Adipocyte (in vitro differentiated cells): ENCODE results near the gene SH3TC2.

Source experiments
- DNase-seq: peaks from one replicate; pipeline ENCODE4 v3.0.0-alpha.2; 2015; ENCODE audit warnings: low read depth
- H3K27me3 ChIP-seq: replicated peaks from 2 replicates; pipeline ENCODE4 v1.7.0; 2013; ENCODE audit warnings: mild to moderate bottlenecking, low read length, moderate library complexity; ENCODE audit not compliant: control insufficient read depth, insufficient read depth
- H3K36me3 ChIP-seq: 2 replicates; pipeline ENCODE4 v1.7.0; 2013; ENCODE audit warnings: low read length, mild to moderate bottlenecking, moderate library complexity; ENCODE audit not compliant: control insufficient read depth, insufficient read depth, severe bottlenecking
- H3K4me1 ChIP-seq: 2 replicates; pipeline ENCODE4 v1.7.0; 2013; ENCODE audit warnings: mild to moderate bottlenecking, low read length, moderate library complexity; ENCODE audit not compliant: control insufficient read depth, insufficient read depth
- H3K4me3 ChIP-seq: 2 replicates; pipeline ENCODE4 v1.7.0; 2013; ENCODE audit warnings: mild to moderate bottlenecking, low read length, moderate library complexity
- H3K9ac ChIP-seq: 2 replicates; pipeline ENCODE4 v1.7.0; 2013; ENCODE audit warnings: mild to moderate bottlenecking, low read length, moderate library complexity
- H3K9me3 ChIP-seq: 2 replicates; pipeline ENCODE4 v1.7.0; 2013; ENCODE audit warnings: mild to moderate bottlenecking, low read length, moderate library complexity; ENCODE audit not compliant: control insufficient read depth

Gene SH3TC2

DNA sequence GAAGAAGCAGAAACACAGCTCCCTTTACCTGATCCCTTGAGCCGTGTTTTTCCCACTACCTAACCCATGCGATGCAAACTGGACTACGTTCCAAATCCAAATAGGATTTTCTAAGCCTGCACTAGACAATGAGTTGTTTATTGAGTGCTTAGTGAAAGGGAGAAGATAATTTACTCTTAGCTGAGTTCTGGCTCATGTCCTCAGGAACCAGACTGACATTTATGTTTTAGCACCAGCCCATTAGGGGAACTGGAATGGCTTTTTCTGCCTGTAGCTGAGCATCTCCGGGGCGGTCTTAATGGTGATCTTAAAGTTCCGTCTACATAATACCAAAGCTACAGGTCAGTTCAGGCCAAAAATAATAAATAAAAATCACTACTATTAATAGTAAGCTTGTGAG lies 81.5 kb downstream of the SH3TC2 start:
- Histone ChIP-seq H3K9me3 (no peaks in the 10 kb centered on the region), H3K4me3 (no peak overlapping the region), H3K36me3 (no peaks in the 10 kb centered on the region), H3K4me1 (peaks cover 28% of the 10 kb centered on the region), H3K27me3 (no peaks in the 10 kb centered on the region), H3K9ac (no peak overlapping the region)
- no peak for DNase-seq

DNA sequence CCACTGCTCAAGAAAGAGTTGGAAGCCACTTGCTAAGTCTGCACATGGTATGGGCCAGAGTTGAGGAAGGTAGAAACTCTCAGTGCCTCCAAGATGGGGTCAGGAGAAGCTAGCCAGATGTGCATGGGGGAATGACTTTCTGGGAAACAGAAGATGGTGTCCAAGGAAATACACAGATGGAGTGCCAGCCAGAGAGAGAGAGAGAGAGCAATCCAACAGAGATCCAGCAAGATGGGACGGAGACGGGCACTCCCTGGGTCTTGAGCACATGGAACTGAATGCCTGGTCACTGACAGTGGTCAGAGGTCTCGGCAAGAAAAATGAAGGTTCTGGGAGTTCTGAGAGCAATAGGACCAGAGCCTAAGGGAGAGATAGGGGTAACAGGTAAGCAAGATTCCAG lies 82.1 kb downstream of the SH3TC2 start:
- H3K36me3 ChIP-seq: no peaks in the 10 kb centered on the region
- H3K4me3 ChIP-seq: no peak overlapping the region
- H3K27me3 ChIP-seq: no peaks in the 10 kb centered on the region
- peaks cover 28% of the 10 kb centered on the region for H3K4me1 ChIP-seq
- DNase-seq: no peak
- H3K9ac ChIP-seq: no peak overlapping the region
- no peaks in the 10 kb centered on the region for H3K9me3 ChIP-seq

DNA sequence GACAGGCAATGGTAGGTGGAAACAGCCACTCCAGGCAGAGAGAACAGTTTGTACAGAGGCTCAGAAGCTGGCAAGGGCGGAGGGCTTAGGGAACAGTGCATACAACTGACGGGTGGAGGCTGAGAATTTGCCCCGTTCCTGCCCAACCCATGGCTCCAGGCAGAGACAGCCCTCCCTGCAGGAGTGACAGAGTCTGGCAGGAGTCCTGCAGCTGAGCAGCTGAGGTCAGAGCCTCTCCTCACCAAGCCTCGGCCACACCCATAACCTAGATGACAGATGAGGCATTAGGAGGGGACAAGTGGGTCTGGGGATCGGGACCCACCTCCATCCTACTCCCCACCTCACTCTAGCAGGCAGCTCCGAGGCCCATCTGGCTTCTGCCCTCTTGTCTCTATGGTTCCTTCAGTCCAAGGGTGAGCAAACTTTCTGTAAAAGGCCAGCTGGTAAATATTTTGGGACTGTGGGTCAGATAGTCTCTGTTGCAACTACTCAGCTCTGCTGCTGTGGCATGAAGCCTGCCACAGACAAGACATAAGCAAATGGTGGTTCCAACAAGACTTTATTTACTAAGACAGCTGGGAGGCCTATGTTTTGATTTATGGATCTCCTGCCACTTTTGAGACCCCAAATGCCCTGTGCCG lies 83.7 kb downstream of the SH3TC2 start:
- Histone ChIP-seq H3K27me3 (no peaks in the 10 kb centered on the region), H3K36me3 (no peaks in the 10 kb centered on the region), H3K4me1 (peaks cover 28% of the 10 kb centered on the region), H3K9ac (no peak overlapping the region), H3K9me3 (no peaks in the 10 kb centered on the region), H3K4me3 (no peak overlapping the region)
- no peak for DNase-seq

DNA sequence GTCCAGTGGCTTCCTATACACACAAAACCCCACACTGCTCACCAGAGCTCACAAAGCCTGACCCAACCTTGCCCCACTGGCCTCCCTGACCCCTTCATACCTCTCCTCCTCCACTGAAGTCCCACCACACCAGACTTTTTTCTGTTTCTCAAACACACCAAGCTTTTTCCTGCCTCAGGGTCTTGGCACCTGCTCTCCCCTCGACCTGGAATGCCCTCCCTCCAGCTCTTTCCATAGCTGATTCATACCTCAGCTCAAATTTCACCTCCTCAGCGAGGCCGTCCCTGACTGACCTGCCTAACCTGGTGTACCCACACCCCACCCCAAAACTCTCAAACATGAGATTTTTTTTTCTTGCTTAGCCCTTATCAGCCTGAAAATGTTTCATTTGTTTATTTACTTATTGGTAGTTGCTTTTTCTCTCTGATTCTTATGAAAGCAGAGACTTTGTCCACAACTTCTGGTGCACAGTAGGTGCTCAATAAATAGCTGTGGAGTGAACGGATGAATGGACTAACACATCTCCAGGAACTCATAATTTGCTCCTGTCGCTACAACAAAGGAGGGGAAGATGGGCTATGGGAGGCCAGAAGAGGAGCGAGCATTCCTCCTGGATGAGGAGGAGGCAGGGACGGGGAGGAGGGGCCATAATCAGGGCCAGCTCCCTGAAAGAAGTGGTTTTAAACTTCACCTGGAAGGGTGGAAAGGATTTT lies 84.3 kb downstream of the SH3TC2 start:
- Histone ChIP-seq H3K27me3 (no peaks in the 10 kb centered on the region), H3K4me3 (no peak overlapping the region), H3K4me1 (peaks cover 34% of the 10 kb centered on the region), H3K9me3 (no peaks in the 10 kb centered on the region), H3K36me3 (no peaks in the 10 kb centered on the region), H3K9ac (no peak overlapping the region)
- no peak for DNase-seq

DNA sequence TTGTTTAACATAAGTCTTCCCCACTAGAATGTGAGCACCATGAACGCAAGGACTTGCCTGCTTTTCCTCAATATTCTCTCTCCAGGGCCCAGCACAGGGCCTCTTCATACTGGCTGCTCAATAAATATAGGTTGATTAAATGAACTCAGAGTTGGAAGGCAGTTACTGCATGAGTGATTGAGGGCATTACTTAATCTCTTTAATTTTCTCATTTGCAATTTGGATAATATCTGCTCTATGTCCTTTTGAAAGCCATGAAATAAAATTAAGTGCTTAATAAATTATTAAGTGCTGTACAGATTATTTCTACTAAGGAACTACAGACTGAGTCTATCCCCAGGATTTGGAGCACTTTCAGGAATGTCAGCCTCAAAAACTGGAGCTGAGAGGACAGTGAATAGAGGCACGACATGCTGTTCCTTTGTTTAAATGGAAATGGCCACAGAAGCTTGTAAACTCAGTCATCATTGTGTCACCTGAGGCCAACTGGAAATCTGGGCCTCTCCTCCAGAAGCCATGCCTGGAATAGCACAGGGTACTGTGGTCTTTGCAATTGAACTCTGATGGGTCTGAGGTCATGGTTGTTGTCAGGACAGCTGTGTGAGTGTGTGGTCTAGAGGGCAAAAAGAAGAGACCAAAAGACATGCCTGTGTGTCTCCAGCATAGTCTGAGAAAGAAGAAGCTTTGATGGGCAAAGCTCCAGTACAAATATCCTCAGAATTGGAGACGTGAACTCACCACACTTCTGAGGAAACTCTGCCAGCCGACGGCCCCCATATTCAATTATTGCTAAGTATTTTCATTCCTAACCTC lies 86.1 kb downstream of the SH3TC2 start:
- no peak for DNase-seq
- Histone ChIP-seq H3K4me3 (no peak overlapping the region), H3K36me3 (no peaks in the 10 kb centered on the region), H3K9ac (no peak overlapping the region), H3K27me3 (no peaks in the 10 kb centered on the region), H3K4me1 (peaks cover 45% of the 10 kb centered on the region), H3K9me3 (no peaks in the 10 kb centered on the region)

DNA sequence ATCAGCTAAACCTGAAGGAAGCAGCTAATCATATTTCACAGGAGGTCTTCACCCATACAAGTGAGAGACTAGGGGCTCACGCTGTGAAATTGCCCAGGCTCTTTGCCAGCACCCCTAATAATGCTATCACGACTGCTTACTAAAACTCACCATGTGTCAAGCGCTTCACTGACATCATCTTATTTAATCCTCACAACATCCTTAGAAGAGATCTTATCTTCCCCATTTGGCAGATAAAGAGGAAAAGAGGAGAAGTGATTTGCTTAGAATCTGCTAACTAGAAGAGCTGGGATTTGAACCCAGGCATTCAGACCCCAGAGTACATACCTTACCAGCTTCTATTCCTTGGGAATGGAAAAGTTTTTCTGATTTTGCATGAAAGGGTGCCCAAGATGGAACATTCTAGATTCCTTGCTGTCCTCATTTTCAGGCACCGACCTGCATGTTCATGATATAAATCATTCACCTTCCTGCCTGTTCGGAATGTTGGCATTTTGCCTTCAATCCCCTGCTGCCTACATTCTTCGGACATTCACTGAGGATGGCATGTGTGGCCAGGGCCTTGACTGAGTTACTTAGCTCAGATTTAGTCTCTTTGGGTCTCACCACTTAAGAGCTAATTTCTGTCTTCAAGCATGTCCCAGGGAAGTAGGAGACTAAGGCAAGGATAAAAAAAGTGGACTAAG lies 88.1 kb downstream of the SH3TC2 start:
- Histone ChIP-seq H3K27me3 (no peaks in the 10 kb centered on the region), H3K4me3 (no peak overlapping the region), H3K36me3 (no peaks in the 10 kb centered on the region), H3K9me3 (no peaks in the 10 kb centered on the region), H3K4me1 (peaks cover 46% of the 10 kb centered on the region), H3K9ac (no peak overlapping the region)
- no peak for DNase-seq

DNA sequence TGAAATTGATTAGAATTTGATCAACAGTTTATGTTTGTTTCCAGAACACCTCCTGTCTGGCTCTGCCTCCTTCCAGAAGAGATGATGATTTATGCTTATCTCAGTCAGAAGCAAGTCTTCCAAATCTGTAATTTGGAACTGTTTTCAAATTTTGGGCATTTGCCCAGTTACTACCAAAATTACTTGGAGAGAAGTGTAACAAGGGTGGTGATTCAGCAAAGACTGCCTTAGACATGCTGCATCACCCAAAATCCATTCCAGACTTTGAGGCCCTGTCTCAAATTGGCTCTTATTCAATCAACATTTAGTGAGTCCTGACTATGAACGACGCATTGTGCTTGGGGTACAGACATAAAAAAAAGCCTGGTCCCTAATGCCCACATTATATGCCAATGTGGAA lies 89.4 kb downstream of the SH3TC2 start:
- Histone ChIP-seq H3K27me3 (no peaks in the 10 kb centered on the region), H3K9ac (peak overlapping the region; percentile 51), H3K4me3 (peak overlapping the region; percentile 50), H3K9me3 (no peaks in the 10 kb centered on the region), H3K4me1 (peaks cover 46% of the 10 kb centered on the region), H3K36me3 (no peaks in the 10 kb centered on the region)
- DNase-seq: peak; percentile 20

DNA sequence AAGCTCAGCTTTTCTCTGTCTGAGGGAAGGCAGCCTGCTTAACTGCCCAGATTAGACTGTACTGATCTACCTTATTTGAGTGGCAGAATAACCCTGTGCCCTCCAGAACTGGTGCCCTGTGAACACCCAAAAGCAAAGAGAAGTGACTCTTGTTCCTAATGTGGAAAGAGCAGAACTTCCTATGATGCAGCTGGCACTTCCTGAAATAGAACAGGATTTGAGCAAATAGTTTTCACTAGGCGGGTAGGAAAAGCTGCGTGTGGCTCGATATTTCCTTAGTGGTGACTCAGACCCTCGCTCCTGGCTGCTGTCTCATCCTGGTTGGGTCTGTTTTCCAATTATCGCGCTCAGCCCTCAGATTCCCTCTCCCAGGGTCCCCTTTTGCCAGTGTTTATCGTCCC lies 89.9 kb downstream of the SH3TC2 start:
- Histone ChIP-seq H3K4me3 (peak overlapping the region; percentile 50), H3K9me3 (no peaks in the 10 kb centered on the region), H3K9ac (peak overlapping the region; percentile 51), H3K36me3 (no peaks in the 10 kb centered on the region), H3K4me1 (peaks cover 50% of the 10 kb centered on the region), H3K27me3 (no peaks in the 10 kb centered on the region)
- peak; percentile 87 for DNase-seq

DNA sequence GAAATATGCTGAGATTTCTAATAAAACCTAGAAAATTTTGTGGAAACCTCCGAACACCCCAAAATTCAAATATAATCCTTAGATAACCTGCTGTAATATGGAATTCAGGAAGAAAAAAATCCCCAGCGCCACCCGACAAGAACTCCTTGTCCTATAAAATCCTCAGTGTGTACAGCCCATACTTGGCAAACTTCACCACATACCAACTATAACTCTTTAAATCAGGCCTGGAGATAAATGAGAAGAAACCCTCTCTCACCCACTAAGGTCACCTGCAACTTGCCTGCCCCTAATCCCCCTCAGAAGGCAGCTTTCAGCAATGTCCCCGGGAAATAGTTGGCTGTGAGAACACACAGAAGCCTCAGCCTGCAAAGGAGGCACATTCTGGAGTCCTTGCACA lies 90.5 kb downstream of the SH3TC2 start:
- peak overlapping the region; percentile 51 for H3K9ac ChIP-seq
- H3K4me1 ChIP-seq: peaks cover 55% of the 10 kb centered on the region
- no peak for DNase-seq
- H3K4me3 ChIP-seq: no peak overlapping the region
- no peaks in the 10 kb centered on the region for H3K9me3 ChIP-seq
- no peaks in the 10 kb centered on the region for H3K27me3 ChIP-seq
- no peaks in the 10 kb centered on the region for H3K36me3 ChIP-seq

DNA sequence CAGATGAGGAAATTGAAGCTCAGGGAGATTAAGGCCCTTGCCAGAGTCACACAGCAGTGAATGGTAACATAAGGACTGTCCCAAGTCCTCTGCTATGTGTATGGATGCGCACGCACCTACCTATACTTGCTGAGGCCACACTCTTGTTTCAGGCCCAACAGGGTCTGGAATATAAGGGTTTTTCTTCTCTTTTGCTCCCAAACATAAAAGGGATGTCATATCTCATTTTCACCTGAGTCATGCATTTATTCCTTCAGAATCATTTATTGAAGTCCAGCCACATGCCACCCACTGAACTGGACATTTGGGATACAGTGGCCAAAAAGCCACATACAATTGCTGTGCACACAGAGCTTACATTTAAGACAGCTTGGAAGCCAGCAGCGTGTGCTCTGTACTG lies 92.0 kb downstream of the SH3TC2 start:
- Histone ChIP-seq H3K9ac (no peak overlapping the region), H3K36me3 (no peaks in the 10 kb centered on the region), H3K27me3 (no peaks in the 10 kb centered on the region), H3K9me3 (no peaks in the 10 kb centered on the region), H3K4me3 (no peak overlapping the region), H3K4me1 (peaks cover 53% of the 10 kb centered on the region)
- DNase-seq: no peak

DNA sequence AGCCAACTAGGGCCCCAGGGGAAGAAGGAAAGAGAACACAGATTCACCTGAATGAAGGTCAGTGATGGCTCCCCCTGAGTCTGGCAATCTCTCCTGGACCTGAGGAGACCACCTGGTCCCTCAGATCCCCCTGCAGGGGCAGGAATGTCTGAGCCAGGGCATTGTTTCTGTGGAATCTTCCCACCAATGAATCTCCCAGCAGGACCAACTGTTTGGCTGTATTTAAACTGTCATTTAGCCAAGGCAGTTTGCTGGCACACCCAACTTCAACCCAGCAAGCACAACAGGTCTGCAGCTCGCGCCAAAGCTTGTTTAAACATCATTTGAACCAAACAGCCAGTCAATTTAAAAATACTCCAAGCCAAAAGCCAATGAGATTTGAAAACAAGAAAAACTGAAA lies 92.6 kb downstream of the SH3TC2 start:
- H3K27me3 ChIP-seq: no peaks in the 10 kb centered on the region
- peak overlapping the region; percentile 0 for H3K9ac ChIP-seq
- no peaks in the 10 kb centered on the region for H3K36me3 ChIP-seq
- H3K4me3 ChIP-seq: no peak overlapping the region
- peaks cover 60% of the 10 kb centered on the region for H3K4me1 ChIP-seq
- no peaks in the 10 kb centered on the region for H3K9me3 ChIP-seq
- DNase-seq: no peak
